ENCODE results near the gene DCHS2. TPM values are rescaled to one million over a fixed set of nuclear protein-coding genes. Genes with fewer than 3 reads are reported as not detected.

The DCHS2 gene
- polyA plus RNA-seq, 4 donors: 0.10 to 0.34 TPM; not detected in 2

DNA sequence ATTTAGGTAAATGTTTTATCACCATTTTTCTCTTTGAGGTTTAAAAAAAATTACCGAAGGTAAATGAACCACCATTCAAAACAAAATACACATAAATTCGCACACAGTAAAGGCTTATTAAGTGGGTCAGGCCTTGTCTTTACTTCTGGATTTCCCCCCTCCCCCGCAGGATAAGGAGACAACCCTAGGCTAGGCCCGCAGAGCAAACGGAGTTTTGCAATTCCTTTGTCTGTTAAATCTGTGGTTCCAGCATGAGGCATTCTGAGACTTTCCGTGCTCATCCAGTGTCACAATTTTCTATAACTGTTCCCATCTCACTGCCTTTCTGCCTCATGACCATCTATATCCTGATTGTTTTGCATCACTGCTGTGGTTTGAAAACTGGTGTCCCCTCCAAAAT lies 307.4 kb downstream of the DCHS2 start:
- no peaks in the 10 kb centered on the region for H3K36me3 ChIP-seq (ENCODE audit: control insufficient read depth in 3 of 3, insufficient read depth in 2 of 3, low read depth in 1 of 3, low read length in 3 of 3)
- no peaks in the 10 kb centered on the region for H3K9me3 ChIP-seq (ENCODE audit: control insufficient read depth in 2 of 2, insufficient read depth in 1 of 2, low read depth in 1 of 2, low read length in 1 of 2)
- no peaks in the 10 kb centered on the region for H3K4me1 ChIP-seq (ENCODE audit: control insufficient read depth in 3 of 3, insufficient read depth in 2 of 3, low read depth in 1 of 3, low read length in 2 of 3)
- no peak overlapping the region for H3K27ac ChIP-seq (ENCODE audit: low read depth in 1 of 3, low read length in 2 of 3)
- H3K27me3 ChIP-seq (ENCODE audit: control insufficient read depth in 3 of 3, insufficient read depth in 3 of 3, low read length in 3 of 3): no peaks in the 10 kb centered on the region
- FAIRE-seq (no peak), DNase-seq (no peak)
- 70 to 72% (median 71%) methylated on average over 6 of the region's 6 CpGs for WGBS, 3 donors
- no peak overlapping the region for H3K4me3 ChIP-seq (ENCODE audit: low read depth in 1 of 3, low read length in 3 of 3)

DNA sequence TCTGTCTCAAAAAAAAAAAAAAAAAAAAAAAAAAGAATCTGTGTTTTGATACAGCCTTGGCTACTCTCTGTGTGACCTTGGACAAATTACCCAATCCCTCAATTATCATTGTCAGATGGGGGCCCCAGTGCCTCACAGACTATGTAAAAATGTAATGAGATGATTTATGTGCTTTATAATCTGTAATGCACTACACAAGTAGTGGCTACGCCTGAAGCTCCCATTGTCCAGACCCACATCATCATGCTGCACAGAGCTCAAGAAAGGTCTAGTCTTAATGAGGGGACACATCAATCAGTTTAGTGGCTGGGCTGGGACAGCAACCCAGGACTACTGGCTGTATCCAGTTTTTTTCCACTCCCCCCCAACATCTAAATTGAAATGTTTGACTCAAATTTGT lies 308.3 kb downstream of the DCHS2 start:
- DNase-seq (no peak), FAIRE-seq (no peak)
- Histone ChIP-seq H3K27ac (ENCODE audit: low read depth in 1 of 3, low read length in 2 of 3) (no peak overlapping the region), H3K27me3 (ENCODE audit: control insufficient read depth in 3 of 3, insufficient read depth in 3 of 3, low read length in 3 of 3) (no peaks in the 10 kb centered on the region), H3K4me1 (ENCODE audit: control insufficient read depth in 3 of 3, insufficient read depth in 2 of 3, low read depth in 1 of 3, low read length in 2 of 3) (no peaks in the 10 kb centered on the region), H3K4me3 (ENCODE audit: low read depth in 1 of 3, low read length in 3 of 3) (no peak overlapping the region), H3K36me3 (ENCODE audit: control insufficient read depth in 3 of 3, insufficient read depth in 2 of 3, low read depth in 1 of 3, low read length in 3 of 3) (no peaks in the 10 kb centered on the region), H3K9me3 (ENCODE audit: control insufficient read depth in 2 of 2, insufficient read depth in 1 of 2, low read depth in 1 of 2, low read length in 1 of 2) (no peaks in the 10 kb centered on the region)
- WGBS, 3 donors: 75 to 82% (median 81%) methylated on average over 1 of the region's 1 CpG

Other genes with a start within 250 kb of the DCHS2 start
- gene PLRG1, start 58.6 kb upstream of the DCHS2 start, polyA plus RNA-seq: 10 to 100 TPM; 41.8 to 77.2 (median 45.7) TPM
- 100 to 1,000 TPM in 1 of 4 donors, under 1 TPM in 1, not detected in 2; 0.34 to 282 TPM for gene FGB, start 71.2 kb upstream of the DCHS2 start, polyA plus RNA-seq
- gene FGA, start 98.9 kb upstream of the DCHS2 start, polyA plus RNA-seq: 10 to 100 TPM in 1 of 4 donors, under 1 TPM in 1, not detected in 2; 0.36 to 24.6 TPM
- 100 to 1,000 TPM in 1 of 4 donors, under 1 TPM in 1, not detected in 2; 0.42 to 143 TPM for gene FGG, start 120.9 kb upstream of the DCHS2 start, polyA plus RNA-seq